ENCODE data around the gene RHCG.
A peak's percentile ranks its signal among the peaks of the same experiment; 100 is the strongest.

RHCG gene

GRCh38 chr15:89442671-89443307, 53.6 kb downstream of the RHCG start:
- DNase-seq = peak; percentile 15

- DNase-seq = no peak
These were observed 54.2 kb downstream of the RHCG start for GRCh38 chr15:89442155-89442554.

- no peak for DNase-seq
These were observed 55.0 kb downstream of the RHCG start for GRCh38 chr15:89441295-89441812.

GRCh38 chr15:89439764-89440163, 56.6 kb downstream of the RHCG start:
- no peak for DNase-seq

- DNase-seq = no peak
These were observed 59.6 kb downstream of the RHCG start for GRCh38 chr15:89436560-89437311.

GRCh38 chr15:89435362-89435761, 61.0 kb downstream of the RHCG start:
- DNase-seq = no peak

GRCh38 chr15:89433686-89434085, 62.7 kb downstream of the RHCG start:
- DNase-seq = no peak

GRCh38 chr15:89430530-89431341, 65.6 kb downstream of the RHCG start:
- peak; percentile 57 for DNase-seq

- DNase-seq = no peak
These were observed 66.4 kb downstream of the RHCG start for GRCh38 chr15:89429986-89430385.

- DNase-seq = no peak
These were observed 67.4 kb downstream of the RHCG start for GRCh38 chr15:89429023-89429422.

GRCh38 chr15:89428246-89428645, 68.1 kb downstream of the RHCG start:
- no peak for DNase-seq

- no peak for DNase-seq
These were observed 69.9 kb downstream of the RHCG start for GRCh38 chr15:89426500-89426899.

- DNase-seq = no peak
These were observed 72.4 kb downstream of the RHCG start for GRCh38 chr15:89423981-89424380.

All from fibroblast of skin of right biceps (primary cell).